Mucosa of stomach (tissue), 1 donor: ENCODE measurements around the gene SLC6A6.

Experiments used
- H3K27me3 ChIP-seq: one replicate; pipeline ENCODE4 v1.7.0; 2013; ENCODE audit warnings: mild to moderate bottlenecking, low read length; ENCODE audit not compliant: control insufficient read depth, insufficient read depth
- H3K36me3 ChIP-seq: one replicate; pipeline ENCODE4 v1.7.0; 2013; ENCODE audit warnings: low read length; ENCODE audit not compliant: control insufficient read depth, insufficient read depth
- H3K4me1 ChIP-seq: one replicate; pipeline ENCODE4 v1.7.0; 2013; ENCODE audit warnings: mild to moderate bottlenecking, low read length; ENCODE audit not compliant: control insufficient read depth, insufficient read depth
- H3K4me3 ChIP-seq: one replicate; pipeline ENCODE4 v1.7.0; 2013; ENCODE audit warnings: low read length
- H3K9ac ChIP-seq: one replicate; pipeline ENCODE4 v1.7.0; 2013; ENCODE audit warnings: mild to moderate bottlenecking, low read length, moderate library complexity
- H3K9me3 ChIP-seq: one replicate; pipeline ENCODE4 v1.7.0; 2013; ENCODE audit warnings: mild to moderate bottlenecking, low read length, moderate library complexity; ENCODE audit not compliant: control insufficient read depth
- donor health status: Pancreatic carcinoma.

The SLC6A6 gene

DNA sequence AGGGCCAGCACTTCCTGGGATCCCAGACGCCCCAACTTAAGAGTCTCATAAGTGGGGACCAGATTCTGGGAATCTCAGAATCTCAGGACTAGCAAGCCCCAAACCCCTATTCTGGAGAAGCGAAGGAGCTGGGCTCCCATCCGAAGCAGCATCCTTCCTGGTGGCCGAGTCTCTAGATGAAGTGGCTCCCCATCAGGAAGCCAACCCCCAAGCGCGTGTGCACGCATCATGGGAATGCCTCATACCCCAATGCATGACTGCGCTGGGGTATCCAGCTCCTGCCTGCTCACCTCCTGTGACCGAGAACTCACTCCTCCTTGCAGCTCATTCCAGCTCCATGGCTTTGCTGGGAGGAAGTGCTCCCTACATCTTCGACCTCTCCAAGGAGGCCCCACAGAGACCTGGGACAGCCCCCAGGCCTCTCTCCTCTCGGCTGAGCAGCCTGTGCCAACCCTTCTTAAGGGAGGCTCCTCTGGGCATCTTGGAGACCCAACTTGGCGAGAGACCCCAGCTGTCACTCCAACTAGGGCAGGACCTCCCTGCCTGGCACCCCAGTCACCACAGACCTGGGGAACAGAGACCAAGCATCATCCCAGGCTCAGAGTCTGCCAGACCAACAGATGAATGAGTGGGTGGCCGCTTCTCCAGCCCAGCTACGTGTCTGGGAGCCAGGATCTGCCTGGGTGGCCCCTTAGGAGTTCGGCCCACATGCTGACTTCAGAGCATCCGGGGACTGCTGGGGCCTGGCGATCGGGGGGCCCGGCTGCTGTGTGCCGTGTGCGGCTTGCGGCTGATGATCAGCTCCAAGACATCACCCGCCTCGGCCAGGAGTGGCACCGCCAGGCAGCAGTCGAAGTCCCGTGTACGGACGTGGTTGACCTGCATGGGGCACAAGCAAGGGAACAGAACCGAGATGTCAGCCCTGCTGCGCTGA, 90.8 kb downstream of the SLC6A6 start:
- Histone ChIP-seq H3K4me1 (no peaks in the 10 kb centered on the region), H3K36me3 (peaks cover 6% of the 10 kb centered on the region), H3K4me3 (no peak overlapping the region), H3K27me3 (no peaks in the 10 kb centered on the region), H3K9me3 (no peaks in the 10 kb centered on the region), H3K9ac (no peak overlapping the region)

DNA sequence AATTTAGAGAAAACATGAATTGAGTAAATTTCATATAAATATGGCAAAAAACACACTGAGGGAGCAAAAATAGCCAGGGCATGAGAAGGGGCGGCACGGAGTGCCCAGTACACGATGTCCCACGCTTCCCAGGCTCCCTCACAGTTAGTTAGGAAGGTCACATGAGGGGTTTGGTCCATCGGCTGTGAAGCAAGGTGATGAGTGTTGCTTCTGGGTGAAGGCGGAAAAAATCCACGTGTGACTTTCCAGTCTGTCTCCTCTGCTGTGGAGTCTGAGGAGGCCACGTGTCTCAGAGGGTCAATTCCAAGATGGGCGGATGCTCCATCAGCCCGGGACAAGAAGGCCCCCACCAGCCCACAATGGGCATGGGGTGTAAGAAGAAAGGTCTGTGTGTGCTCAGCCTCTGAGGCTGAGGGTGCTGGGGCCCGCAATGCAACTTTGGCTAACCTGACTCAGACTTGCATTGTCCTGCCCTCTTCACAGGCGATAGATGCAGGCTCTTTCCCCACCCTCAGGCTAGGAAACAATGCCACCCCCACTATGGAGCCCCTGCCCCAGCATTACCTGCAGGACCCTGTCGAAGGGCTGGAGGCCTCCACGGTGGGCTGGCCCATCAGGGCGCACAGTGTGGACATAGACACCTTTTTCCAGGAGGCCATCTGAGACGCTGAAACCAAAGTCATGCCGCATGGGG, 92.0 kb downstream of the SLC6A6 start:
- Histone ChIP-seq H3K4me3 (no peak overlapping the region), H3K9me3 (no peaks in the 10 kb centered on the region), H3K4me1 (no peaks in the 10 kb centered on the region), H3K36me3 (peaks cover 3% of the 10 kb centered on the region), H3K9ac (no peak overlapping the region), H3K27me3 (no peaks in the 10 kb centered on the region)

DNA sequence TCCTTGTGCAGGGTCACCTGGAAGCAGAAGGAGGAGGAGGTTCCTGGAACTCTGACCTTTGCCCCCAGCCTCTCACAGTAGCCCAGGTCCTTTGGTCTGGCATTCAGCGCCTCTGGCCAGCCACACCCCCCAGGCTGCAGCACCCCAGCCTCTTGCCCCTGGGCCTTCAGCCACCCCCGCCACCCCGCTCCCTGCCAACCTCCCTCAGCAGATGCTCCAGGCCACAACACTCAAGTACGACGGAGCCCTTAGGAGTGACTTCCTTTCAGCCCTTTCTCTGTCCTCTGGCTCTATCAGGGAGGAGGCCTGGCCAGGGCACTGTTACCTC, 92.5 kb downstream of the SLC6A6 start:
- no peak overlapping the region for H3K9ac ChIP-seq
- H3K27me3 ChIP-seq, result no peaks in the 10 kb centered on the region
- no peaks in the 10 kb centered on the region for H3K9me3 ChIP-seq
- H3K36me3 ChIP-seq, result no peaks in the 10 kb centered on the region
- H3K4me1 ChIP-seq, result no peaks in the 10 kb centered on the region
- H3K4me3 ChIP-seq, result no peak overlapping the region

DNA sequence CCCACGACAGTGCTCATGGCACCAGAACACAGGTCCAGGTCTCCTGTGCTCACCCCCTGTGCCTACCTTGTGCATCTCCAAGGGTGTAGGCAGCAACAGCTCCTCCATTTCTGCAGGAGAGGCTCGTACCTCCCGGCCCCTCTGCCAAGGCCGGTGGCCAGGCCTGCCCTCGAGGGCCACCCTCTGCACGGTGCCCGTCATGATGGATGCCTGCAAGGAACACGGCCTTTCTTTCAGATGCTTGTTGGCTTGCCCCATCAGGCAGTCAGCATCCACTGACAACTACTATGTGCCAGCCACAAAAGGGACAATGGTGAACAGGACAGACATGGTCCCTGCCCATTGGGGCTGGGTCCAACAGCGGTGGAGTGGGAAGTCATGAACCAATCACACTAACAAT, 93.9 kb downstream of the SLC6A6 start:
- Histone ChIP-seq H3K27me3 (no peaks in the 10 kb centered on the region), H3K9ac (no peak overlapping the region), H3K4me1 (no peaks in the 10 kb centered on the region), H3K4me3 (no peak overlapping the region), H3K9me3 (no peaks in the 10 kb centered on the region), H3K36me3 (no peaks in the 10 kb centered on the region)

DNA sequence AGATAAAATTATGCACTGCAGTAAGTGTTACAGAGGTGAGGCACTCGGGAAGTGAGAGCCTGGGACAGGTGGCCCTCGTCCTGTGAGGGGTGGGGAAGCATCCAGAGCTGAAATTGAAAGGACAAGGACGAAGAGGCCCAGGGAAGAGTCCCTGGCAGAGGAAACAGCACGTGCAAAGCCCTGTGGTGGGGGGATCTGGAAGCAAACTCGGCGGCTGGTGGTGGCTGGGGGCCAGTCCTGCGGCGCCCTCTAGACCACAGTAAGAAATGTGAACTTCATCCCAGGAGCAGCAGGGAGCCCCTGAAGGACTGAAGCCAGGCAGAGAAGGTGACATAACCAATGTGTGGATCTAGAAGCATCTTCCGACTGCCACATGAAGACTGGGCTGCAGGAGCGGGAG, 94.9 kb downstream of the SLC6A6 start:
- Histone ChIP-seq H3K4me3 (no peak overlapping the region), H3K36me3 (no peaks in the 10 kb centered on the region), H3K9me3 (no peaks in the 10 kb centered on the region), H3K9ac (no peak overlapping the region), H3K27me3 (no peaks in the 10 kb centered on the region), H3K4me1 (no peaks in the 10 kb centered on the region)

DNA sequence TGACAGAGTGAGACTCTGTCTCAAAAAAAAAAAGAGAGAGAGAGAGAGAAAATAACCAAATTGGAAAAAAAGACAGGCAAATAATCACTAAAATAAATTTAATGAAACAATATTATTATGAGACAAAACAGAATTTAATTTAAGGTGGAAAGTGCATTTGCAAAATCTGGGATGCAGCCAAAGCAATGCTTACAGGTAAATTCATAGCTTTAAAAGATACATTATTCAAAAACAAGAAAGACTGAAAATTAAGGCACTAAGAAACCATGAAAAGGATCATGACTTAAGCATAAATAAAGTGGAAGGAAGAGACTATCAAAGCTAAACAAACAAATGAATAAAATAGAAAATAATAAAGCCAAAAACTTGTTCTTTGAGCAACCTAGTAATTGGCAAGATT, 100.1 kb downstream of the SLC6A6 start:
- Histone ChIP-seq H3K4me3 (no peak overlapping the region), H3K9ac (no peak overlapping the region), H3K9me3 (no peaks in the 10 kb centered on the region), H3K27me3 (no peaks in the 10 kb centered on the region), H3K36me3 (no peaks in the 10 kb centered on the region), H3K4me1 (no peaks in the 10 kb centered on the region)

DNA sequence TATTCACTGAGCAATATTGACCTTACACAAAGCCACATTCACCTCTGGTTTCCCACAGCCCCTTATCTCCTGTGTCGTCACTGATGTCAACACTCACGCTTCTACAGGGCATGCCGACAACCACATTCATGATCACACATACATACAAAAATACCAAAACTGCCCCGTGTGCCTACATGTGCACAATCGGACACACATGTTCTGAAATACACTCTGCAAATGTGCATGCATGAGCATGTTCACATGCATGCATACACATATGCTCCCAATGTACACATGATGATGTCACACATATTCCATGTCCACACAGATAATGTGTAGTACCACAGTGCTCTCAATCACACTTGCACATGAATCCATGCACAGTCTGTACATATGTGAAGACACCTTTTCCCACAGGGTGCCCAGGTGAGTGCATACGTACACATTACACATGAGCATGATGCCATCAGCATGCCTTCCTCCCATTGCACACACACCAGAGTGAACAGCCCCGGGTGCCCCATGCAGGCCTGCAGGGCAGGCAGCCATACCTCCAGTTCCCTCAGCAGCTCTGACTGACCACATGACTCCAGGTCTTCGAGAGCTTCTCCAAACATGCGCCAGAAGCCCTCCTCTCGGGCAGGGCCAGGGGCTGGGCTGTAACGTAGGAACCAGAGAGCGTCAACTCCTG, 100.8 kb downstream of the SLC6A6 start:
- H3K27me3 ChIP-seq, result no peaks in the 10 kb centered on the region
- no peaks in the 10 kb centered on the region for H3K36me3 ChIP-seq
- H3K4me1 ChIP-seq, result no peaks in the 10 kb centered on the region
- no peak overlapping the region for H3K4me3 ChIP-seq
- no peaks in the 10 kb centered on the region for H3K9me3 ChIP-seq
- H3K9ac ChIP-seq, result no peak overlapping the region

DNA sequence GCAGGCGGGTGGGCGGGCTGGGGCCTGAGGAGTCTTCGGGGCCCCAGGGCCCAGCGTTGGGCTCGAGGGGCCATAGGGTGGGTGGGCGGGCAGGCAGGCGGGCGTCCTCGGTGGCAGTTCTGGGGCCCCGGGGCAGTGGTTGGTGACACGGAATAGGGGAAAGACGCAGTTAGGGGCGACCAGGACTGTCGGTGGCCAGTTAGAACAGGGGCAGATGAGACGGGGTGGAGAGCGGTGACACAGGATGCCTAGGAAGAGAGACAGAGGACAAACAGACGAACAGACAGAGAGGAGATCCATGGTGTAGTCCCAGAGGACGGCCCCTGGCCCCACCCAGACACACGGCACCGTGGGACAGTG, 101.3 kb downstream of the SLC6A6 start:
- Histone ChIP-seq H3K27me3 (no peaks in the 10 kb centered on the region), H3K4me1 (no peaks in the 10 kb centered on the region), H3K36me3 (no peaks in the 10 kb centered on the region), H3K9ac (no peak overlapping the region), H3K4me3 (no peak overlapping the region), H3K9me3 (no peaks in the 10 kb centered on the region)

DNA sequence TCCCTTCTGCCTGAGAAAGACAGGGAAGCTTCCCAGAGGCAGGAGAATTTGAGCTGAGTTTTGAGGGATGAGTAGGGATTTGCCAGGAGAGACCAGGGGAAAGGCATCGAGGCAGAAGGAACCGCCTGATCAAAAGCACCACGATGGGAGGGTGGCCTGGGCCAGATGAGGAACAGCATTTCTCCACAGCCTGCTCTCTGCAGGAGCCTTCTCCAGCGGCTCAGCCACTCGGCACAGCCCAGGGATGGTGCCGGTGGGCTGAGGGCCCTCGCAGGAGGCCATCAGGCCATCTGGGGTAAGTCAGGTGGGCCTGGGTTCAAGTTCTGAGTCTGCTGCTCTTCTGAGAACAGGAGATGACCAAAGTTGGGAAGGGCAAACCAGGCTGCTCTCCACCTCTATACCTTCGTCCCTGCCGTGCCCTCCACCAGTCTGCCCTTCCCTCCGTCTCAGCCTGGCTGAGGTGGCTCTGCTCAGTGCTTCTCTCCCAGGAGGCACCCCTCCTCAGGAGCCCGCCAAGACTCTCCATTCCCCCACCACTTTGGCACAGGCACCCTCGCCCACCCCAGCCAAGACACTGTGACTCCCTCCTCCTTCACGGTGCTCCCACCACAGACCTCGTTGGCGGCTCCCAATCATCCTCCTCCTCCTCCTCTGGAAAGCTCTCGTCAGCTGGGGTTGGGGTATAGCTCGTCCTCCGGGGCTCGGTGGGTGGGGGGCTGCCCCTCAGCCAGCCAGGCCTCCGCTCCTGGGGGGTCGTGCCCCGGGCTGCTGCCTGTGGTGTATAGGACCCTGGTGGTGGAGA, 102.8 kb downstream of the SLC6A6 start:
- no peak overlapping the region for H3K4me3 ChIP-seq
- H3K36me3 ChIP-seq, result no peaks in the 10 kb centered on the region
- no peaks in the 10 kb centered on the region for H3K9me3 ChIP-seq
- H3K9ac ChIP-seq, result no peak overlapping the region
- peaks cover 5% of the 10 kb centered on the region for H3K4me1 ChIP-seq
- H3K27me3 ChIP-seq, result peaks cover 5% of the 10 kb centered on the region

DNA sequence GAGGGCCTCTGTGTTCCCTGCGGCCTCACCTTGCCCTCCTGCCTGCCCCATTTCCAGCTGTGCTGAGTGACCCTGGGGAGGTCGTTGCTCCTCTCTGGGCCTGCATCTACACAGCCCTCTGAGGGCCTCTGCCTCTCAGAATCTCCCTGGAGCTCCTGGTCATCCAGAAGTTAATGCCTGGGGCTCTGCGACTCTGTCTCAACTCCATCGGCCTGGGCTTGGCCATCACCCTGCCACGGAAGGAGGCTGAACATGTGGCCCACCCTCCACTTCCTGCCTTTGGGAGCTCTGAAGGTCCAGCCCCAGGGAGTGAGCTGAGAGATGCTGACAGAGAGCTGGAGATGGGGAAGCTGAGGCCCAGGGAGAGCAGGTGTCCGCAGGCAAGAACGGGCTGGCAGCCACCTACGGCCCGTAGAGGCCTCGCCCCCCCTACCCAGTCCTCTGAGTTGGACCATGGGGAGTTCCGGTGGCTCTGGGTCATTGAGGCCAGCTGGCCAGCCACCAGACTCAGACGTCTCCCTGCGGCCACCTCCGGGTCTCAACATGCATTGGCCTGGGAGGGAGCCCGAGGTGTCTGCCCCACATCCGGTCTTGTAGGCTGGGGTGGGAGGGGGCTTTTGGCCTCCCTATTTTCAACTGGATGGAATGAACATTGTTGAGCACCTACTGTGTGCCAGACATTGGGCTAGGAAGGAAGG, 103.5 kb downstream of the SLC6A6 start:
- no peak overlapping the region for H3K9ac ChIP-seq
- no peaks in the 10 kb centered on the region for H3K36me3 ChIP-seq
- no peaks in the 10 kb centered on the region for H3K9me3 ChIP-seq
- no peak overlapping the region for H3K4me3 ChIP-seq
- peaks cover 5% of the 10 kb centered on the region for H3K4me1 ChIP-seq
- peaks cover 5% of the 10 kb centered on the region for H3K27me3 ChIP-seq

DNA sequence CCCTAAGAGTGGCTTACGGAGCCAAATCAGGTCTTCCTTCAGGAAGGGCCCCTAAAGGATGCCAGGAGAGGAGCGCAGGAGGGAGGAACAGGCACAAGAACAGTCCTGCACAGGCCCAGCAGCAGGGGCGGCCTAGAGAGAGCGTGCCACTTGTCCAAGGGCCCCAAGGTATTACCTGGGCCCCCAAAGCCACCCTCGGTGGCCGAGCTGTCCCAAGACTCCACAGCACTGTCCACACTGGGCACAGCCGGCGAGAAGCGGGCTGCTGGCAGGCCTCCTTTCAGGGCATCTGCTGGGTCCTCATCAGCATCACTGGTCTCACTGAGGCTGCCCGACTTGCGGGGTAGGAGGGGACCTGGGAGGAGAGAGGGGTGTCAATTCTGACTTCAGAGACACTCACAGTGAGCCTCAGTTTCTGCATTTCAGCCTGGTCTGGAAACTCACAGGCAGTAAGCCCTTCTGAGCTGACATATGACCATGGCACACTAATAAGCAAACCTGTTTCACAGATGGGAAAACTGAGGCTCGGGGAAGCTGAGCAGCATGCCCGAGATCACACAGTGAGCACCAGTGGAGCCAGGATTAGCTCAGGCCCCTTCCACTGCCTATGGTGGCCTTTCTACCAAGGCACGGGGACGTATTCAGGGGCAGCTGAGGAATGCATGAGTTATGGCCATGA, 104.4 kb downstream of the SLC6A6 start:
- Histone ChIP-seq H3K9ac (no peak overlapping the region), H3K36me3 (no peaks in the 10 kb centered on the region), H3K9me3 (no peaks in the 10 kb centered on the region), H3K27me3 (peaks cover 5% of the 10 kb centered on the region), H3K4me3 (no peak overlapping the region), H3K4me1 (peaks cover 5% of the 10 kb centered on the region)
